Fibroblast of pulmonary artery (primary cell): ENCODE data around the gene CHPT1.

Experiments used
- DNase-seq: peaks from one replicate; pipeline ENCODE4 v3.0.0-alpha.2; 2010; ENCODE audit warnings: low read depth
- H3K4me3 ChIP-seq: replicated peaks from 2 replicates; pipeline ENCODE4 v1.5.1; 2011; ENCODE audit warnings: low read depth, mild to moderate bottlenecking, control low read depth, low read length, moderate library complexity
- CTCF ChIP-seq: IDR thresholded peaks from 2 replicates; pipeline ENCODE4 v1.5.1; 2011; ENCODE audit warnings: mild to moderate bottlenecking, control low read depth, low read length, inconsistent platforms; ENCODE audit errors: missing control alignments

The CHPT1 gene

GRCh38 chr12:101697197-101697929 is at the start of gene CHPT1:
TSS of gene CHPT1 (plus strand) at chr12:101697640. CDS start at chr12:101697862, 222 bp downstream.
- H3K4me3 ChIP-seq: peak within 1 kb of the TSS; percentile 79
- DNase-seq: peak; percentile 41
- TF ChIP-seq CTCF: no peak

DNA sequence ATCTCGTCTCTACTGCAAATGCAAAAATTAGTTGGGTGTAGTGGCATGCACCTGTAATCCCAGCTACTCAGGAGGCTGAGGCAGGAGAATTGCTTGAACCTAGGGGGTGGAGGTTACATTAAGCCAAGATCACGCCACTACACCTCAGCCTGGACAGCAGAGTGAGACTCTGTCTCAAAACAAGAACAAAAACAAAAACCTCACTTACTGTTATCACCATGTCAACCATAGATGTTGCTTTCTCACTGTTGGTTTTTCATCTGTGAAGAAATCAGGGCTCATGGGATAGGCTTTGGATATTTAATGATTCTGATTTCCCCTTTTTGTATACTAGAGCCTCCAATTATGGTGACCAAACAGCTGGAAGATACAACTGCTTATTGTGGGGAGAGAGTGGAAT is 49.7 kb upstream of the CHPT1 start:
- H3K4me3 ChIP-seq: no peak overlapping the region
- DNase-seq: no peak
- no peak for TF ChIP-seq CTCF

GRCh38 chr12:101648195-101648594 is 49.2 kb upstream of the CHPT1 start:
- DNase-seq: no peak
- H3K4me3 ChIP-seq: no peak overlapping the region
- no peak for TF ChIP-seq CTCF

- H3K4me3 ChIP-seq: no peak overlapping the region
- TF ChIP-seq CTCF: no peak
- no peak for DNase-seq
Measured at GRCh38 chr12:101650346-101651117, 46.9 kb upstream of the CHPT1 start.

DNA sequence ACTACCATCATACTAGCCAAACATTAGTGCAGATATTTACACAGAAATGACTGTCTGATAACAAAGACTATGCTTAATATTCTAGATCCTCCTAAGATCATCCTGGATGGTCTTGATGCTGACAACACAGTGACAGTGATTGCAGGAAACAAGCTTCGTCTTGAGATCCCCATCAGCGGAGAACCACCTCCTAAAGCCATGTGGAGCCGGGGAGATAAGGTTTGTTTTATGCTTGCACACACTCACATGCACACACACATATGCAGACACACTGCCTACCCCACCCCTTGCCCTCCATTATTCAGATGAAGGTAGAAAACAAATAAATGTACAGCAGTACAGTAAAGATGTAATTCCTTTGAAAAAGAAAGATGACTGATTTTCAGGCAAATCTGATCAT is 44.4 kb upstream of the CHPT1 start:
- TF ChIP-seq CTCF: no peak
- no peak overlapping the region for H3K4me3 ChIP-seq
- DNase-seq: no peak

DNA sequence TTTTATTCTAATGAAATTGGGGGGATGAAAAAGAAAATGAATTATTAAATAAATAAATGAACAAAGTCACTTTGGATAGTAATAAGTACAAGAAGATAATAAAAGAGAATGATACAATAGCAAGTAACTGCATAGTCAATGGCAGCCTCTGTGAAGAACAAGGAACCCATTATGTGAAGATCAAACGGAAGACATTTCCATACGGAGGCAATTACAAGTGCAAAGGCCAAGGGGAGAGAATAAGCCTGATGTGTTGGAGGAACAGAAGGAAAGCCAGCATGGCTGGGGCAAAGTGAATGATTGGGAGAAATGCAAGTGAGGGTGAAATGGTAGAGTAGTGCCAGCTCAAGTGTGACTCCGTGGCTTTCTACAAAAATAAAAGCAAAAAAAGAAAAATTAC is 43.9 kb upstream of the CHPT1 start:
- H3K4me3 ChIP-seq: no peak overlapping the region
- TF ChIP-seq CTCF: no peak
- no peak for DNase-seq

- H3K4me3 ChIP-seq: no peak overlapping the region
- DNase-seq: no peak
- TF ChIP-seq CTCF: no peak
Measured at GRCh38 chr12:101654442-101654841, 43.0 kb upstream of the CHPT1 start.
